Stomach (tissue), 9 donors: ENCODE results near the gene KCNK16. TPM values are rescaled to one million over a fixed set of nuclear protein-coding genes. Genes with fewer than 3 reads are reported as not detected.

Experiments used
- DNase-seq, 2 donors: peaks; one replicate each; pipeline versions ENCODE4 v3.0.0 to v3.0.0-alpha.2; 2013 to 2019
- H3K27ac ChIP-seq, 5 donors: fragments of 200-600 bp in 4 of 5; sonication (generic) in 4 of 5; one replicate each; pipeline ENCODE4 v1.5.1; 2013 to 2019; ENCODE audit warnings: mild to moderate bottlenecking in 1 of 5, moderate library complexity in 1 of 5
- H3K27me3 ChIP-seq, 3 donors: fragments of 200-600 bp; sonication (generic); one replicate each; pipeline ENCODE4 v1.5.1; 2017 to 2019; ENCODE audit warnings: mixed run types in 1 of 3
- H3K36me3 ChIP-seq, 4 donors: fragments of 200-600 bp; sonication (generic); 1 replicate in 3 of 4; 2 replicates in 1 of 4; pipeline ENCODE4 v1.5.1; 2016 to 2019
- H3K4me1 ChIP-seq, 4 donors: fragments of 200-600 bp; sonication (generic); one replicate each; pipeline ENCODE4 v1.5.1; 2016 to 2019
- H3K4me3 ChIP-seq, 4 donors: fragments of 200-600 bp; sonication (generic) in 3 of 4; one replicate each; pipeline ENCODE4 v1.5.1; 2016 to 2019; ENCODE audit warnings: mild to moderate bottlenecking in 1 of 4
- H3K9me3 ChIP-seq, 4 donors: fragments of 200-600 bp; sonication (generic); one replicate each; pipeline ENCODE4 v1.5.1; 2016 to 2019
- CTCF ChIP-seq, 7 experiments: fragments of 450-650 bp in 4 of 7; fragments of 200-600 bp in 3 of 7; sonication (generic) in 3 of 7; IDR thresholded peaks; one replicate each; pipeline ENCODE4 v1.5.1; 2016 to 2019; ENCODE audit warnings: antibody characterized with exemption in 7 of 7, control low read depth in 2 of 7, mild to moderate bottlenecking in 1 of 7
- EP300 ChIP-seq: sonication (generic); formaldehyde crosslinking; IDR thresholded peaks from one replicate; pipeline ENCODE4 v1.6.1; 2017; ENCODE audit warnings: antibody characterized with exemption
- POLR2A ChIP-seq, 4 donors: fragments of 450-650 bp; IDR thresholded peaks; one replicate each; pipeline ENCODE4 v1.6.1; 2016; ENCODE audit warnings: antibody characterized with exemption in 4 of 4, control low read depth in 2 of 4, mild to moderate bottlenecking in 1 of 4, moderate library complexity in 1 of 4
- POLR2AphosphoS5 ChIP-seq, 3 donors: sonication (generic); formaldehyde crosslinking; IDR thresholded peaks; one replicate each; pipeline ENCODE4 v1.6.1; 2016; ENCODE audit warnings: antibody characterized with exemption in 3 of 3
- whole genome bisulfite sequencing, 5 donors: extraction: QIAGEN DNeasy Blood & Tissue Kit in 3 of 5; methylation state at CpG; one replicate each; pipeline versions ENCODE4 v1.1.5 to v1.1.7; 2013 to 2018; 5-methylcytosine and 5-hydroxymethylcytosine counted together
- intact Hi-C: fragments of 100-400 bp; cut with DNase I; formaldehyde crosslinking; loops from one replicate; pipeline ENCODE4 v1.15.1; 2023; ENCODE audit warnings: low total_unique reads
- polyA plus RNA-seq, 3 donors: library from polyadenylated mRNA; stranded (reverse); fragments of 200-250 nt; gene quantifications; one replicate each; pipeline ENCODE4 v1.2.3, GENCODE V29; 2013
- total RNA-seq, 5 donors: library from RNA; depleted of rRNA; stranded (reverse); fragments of >200 nt; gene quantifications; one replicate each; pipeline versions ENCODE4 v1.1.0 to v1.2.3, GENCODE V29; 2014 to 2016
- donor health status: healthy with polysubstance abuse.
- donor health status: Bipolar disorder and iron deficiency.
- donor health status: healthy.

Gene KCNK16
- total and polyA plus RNA-seq, 8 donors = 0.37 to 0.73 TPM; not detected in 6

- DNase-seq = no peak
- Histone ChIP-seq H3K4me3 (no peak overlapping the region), H3K9me3 (no peaks in the 10 kb centered on the region), H3K4me1 (peaks cover 0 to 5% (median 0%) of the 10 kb centered on the region in 4 donors), H3K36me3 (no peaks in the 10 kb centered on the region), H3K27ac (no peak overlapping the region), H3K27me3 (peaks cover 0 to 2% (median 0%) of the 10 kb centered on the region in 3 donors)
- WGBS, 5 donors = 64 to 87% (median 74%) methylated on average over 4 of the region's 4 CpGs
- TF ChIP-seq CTCF (IDR thresholded peaks at IDR 0.05) = no peak
- TF ChIP-seq POLR2AphosphoS5 (IDR thresholded peaks at IDR 0.05) = no peak
- intact Hi-C loops = no loop called here
Measured at GRCh38 chr6:39274471-39274870, 48.0 kb downstream of the KCNK16 start.

- Histone ChIP-seq H3K36me3 (no peaks in the 10 kb centered on the region), H3K27ac (peak overlapping the region in 3 of 5 donors; percentile 41 to 70 (median 60)), H3K4me3 (no peak overlapping the region), H3K27me3 (no peaks in the 10 kb centered on the region), H3K9me3 (no peaks in the 10 kb centered on the region), H3K4me1 (peaks cover 0 to 5% (median 0%) of the 10 kb centered on the region in 4 donors)
- 32 to 49% (median 42%) methylated on average over 6 of the region's 6 CpGs for WGBS, 5 donors
- DNase-seq = peak; percentile 44 to 73
- intact Hi-C loops = no loop called here
- TF ChIP-seq POLR2A (IDR thresholded peaks at IDR 0.05) (no peak), POLR2AphosphoS5 (IDR thresholded peaks at IDR 0.05) (peak in 1 of 3 donors; percentile 10)
Measured at GRCh38 chr6:39273406-39273821, 49.1 kb downstream of the KCNK16 start.

- Histone ChIP-seq H3K9me3 (no peaks in the 10 kb centered on the region), H3K4me3 (no peak overlapping the region), H3K4me1 (peaks cover 0 to 5% (median 0%) of the 10 kb centered on the region in 4 donors), H3K27me3 (no peaks in the 10 kb centered on the region), H3K36me3 (no peaks in the 10 kb centered on the region), H3K27ac (no peak overlapping the region)
- TF ChIP-seq CTCF (IDR thresholded peaks at IDR 0.05) (no peak), POLR2A (IDR thresholded peaks at IDR 0.05) (no peak), EP300 (no peak), POLR2AphosphoS5 (IDR thresholded peaks at IDR 0.05) (no peak)
- WGBS, 5 donors = 75 to 92% (median 88%) methylated on average over 1 of the region's 1 CpG
- no peak for DNase-seq
- intact Hi-C loops = no loop called here
Measured at GRCh38 chr6:39269961-39270360, 52.5 kb downstream of the KCNK16 start.

GRCh38 chr6:39268721-39269120 lies 53.8 kb downstream of the KCNK16 start:
- TF ChIP-seq CTCF (IDR thresholded peaks at IDR 0.05) (no peak), POLR2A (IDR thresholded peaks at IDR 0.05) (no peak), POLR2AphosphoS5 (IDR thresholded peaks at IDR 0.05) (no peak), EP300 (no peak)
- H3K4me3 ChIP-seq = no peak overlapping the region
- DNase-seq = no peak
- no peaks in the 10 kb centered on the region for H3K27me3 ChIP-seq
- H3K9me3 ChIP-seq = no peaks in the 10 kb centered on the region
- H3K36me3 ChIP-seq = no peaks in the 10 kb centered on the region
- H3K27ac ChIP-seq = no peak overlapping the region
- WGBS, 5 donors = 65 to 80% (median 77%) methylated on average over 3 of the region's 3 CpGs
- H3K4me1 ChIP-seq = peaks cover 0 to 2% (median 1%) of the 10 kb centered on the region in 4 donors
- intact Hi-C loops = no loop called here

GRCh38 chr6:39268171-39268570 lies 54.3 kb downstream of the KCNK16 start:
- WGBS, 5 donors = 85 to 91% (median 88%) methylated on average over 3 to 7 of the region's 7 CpGs
- Histone ChIP-seq H3K36me3 (no peaks in the 10 kb centered on the region), H3K27ac (no peak overlapping the region), H3K4me3 (no peak overlapping the region), H3K9me3 (no peaks in the 10 kb centered on the region), H3K4me1 (peaks cover 0 to 7% (median 5%) of the 10 kb centered on the region in 4 donors), H3K27me3 (no peaks in the 10 kb centered on the region)
- DNase-seq = no peak
- intact Hi-C loops = no loop called here
- no peak for TF ChIP-seq POLR2A (IDR thresholded peaks at IDR 0.05)
- no peak for TF ChIP-seq EP300
- no peak for TF ChIP-seq POLR2AphosphoS5 (IDR thresholded peaks at IDR 0.05)
- TF ChIP-seq CTCF (IDR thresholded peaks at IDR 0.05) = no peak
